Activated T-helper 1 cell treated with anti-CD3 and anti-CD28 coated beads, Interleukin-2, amount 50 U/mL, for 16 hours (primary cell): ENCODE data around the gene FOLR1.
"Not testable (repeated sequence)": the region's sequence is repeated elsewhere in the genome, so short reads cannot be mapped to it uniquely, and the experiment has no call there.

ENCODE experiments used
- DNase-seq, 2 donors: peaks; one replicate each; pipeline ENCODE4 v3.0.0-alpha.2; 2020; ENCODE audit warnings: low read depth in 1 of 2, low spot score in 1 of 2

Gene FOLR1

GRCh38 chr11:72191961-72192381, at the start of gene FOLR1:
FOLR1 (plus strand) TSS chr11:72192140; CDS start chr11:72192174, 34 bp downstream.
- no peak for DNase-seq

DNA sequence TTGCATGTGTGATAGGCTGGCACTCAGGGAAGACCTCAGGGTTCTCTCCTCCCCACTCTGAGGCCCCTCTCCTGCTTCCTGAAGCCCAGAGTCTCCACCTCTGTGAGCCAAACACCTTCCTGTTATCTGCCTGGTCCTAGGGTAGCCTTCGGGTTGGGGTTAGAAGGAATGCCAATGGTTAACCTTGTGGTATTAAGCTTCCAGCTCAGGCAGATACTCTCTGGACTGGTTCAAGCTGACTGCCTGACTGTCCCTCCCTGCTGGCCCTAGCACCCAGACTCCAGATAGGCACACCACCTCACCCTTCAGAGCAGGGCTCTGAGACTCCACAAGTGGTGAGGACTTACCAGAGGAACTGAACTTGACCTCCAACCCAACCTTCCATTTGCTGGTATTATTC, 49.4 kb upstream of the FOLR1 start:
- not testable (repeated sequence) for DNase-seq

GRCh38 chr11:72144807-72145565, 47.0 kb upstream of the FOLR1 start:
- DNase-seq, result no peak

DNA sequence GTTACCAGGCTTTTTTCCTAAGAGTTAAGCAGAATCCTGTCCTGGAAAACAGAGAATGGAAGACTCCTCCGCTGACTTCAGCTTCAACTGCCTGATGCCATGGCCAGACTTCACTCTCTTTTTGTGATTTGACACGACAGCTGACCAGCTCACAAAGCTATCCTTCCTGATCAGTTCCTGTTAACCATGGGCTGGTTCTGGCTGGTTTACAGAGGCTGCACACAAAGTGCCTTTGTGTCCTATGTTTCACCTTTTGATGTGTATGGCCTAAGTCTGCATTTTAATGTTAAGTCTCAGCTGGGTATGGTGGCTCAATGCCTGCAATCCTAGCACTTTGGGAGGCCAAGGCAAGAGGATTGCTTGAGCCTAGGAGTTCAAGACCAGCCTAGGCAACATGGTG, 45.3 kb upstream of the FOLR1 start:
- no peak for DNase-seq

- DNase-seq, result no peak
These were observed 41.1 kb upstream of the FOLR1 start for GRCh38 chr11:72150882-72151281.

DNA sequence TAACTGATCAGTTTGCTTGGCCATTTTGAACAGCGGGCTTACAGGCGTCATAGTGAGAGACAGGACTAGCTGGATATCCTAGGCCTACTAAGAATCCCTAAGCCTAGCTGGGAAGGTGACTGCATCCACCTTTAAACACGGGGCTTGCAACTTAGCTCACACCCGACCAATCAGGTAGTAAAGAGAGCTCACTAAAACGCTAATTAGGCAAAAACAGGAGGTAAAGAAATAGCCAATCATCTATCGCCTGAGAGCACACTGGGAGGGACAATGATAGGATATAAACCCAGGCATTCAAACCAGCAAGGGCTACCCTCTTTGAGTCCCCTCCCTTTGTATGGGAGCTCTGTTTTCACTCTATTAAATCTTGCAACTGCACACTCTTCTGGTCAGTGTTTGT, 38.1 kb upstream of the FOLR1 start:
- not testable (repeated sequence) for DNase-seq

DNA sequence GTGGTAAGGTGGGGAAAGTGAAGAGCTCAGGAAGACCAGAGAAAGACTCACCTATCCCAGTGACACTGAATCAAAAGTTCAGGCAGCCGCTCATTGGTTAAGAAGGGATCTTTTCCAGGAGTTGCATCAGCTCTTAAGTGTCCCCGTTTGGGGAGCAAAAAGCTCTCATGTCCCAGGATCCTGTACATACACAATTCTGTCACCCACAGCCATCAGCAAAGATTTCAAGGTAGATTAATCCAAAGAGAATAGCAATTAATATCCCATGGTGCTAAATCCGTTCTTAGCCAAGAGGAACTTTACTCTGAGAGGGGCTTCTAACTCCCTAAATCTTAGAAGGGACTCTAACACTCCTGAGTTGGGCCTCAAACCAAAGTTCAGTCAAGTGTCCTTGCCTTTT, 37.1 kb upstream of the FOLR1 start:
- DNase-seq, result no peak

GRCh38 chr11:72155751-72156150, 36.2 kb upstream of the FOLR1 start:
- DNase-seq, result no peak

GRCh38 chr11:72157131-72157530, 34.8 kb upstream of the FOLR1 start:
- DNase-seq, result no peak

- no peak for DNase-seq
These were observed 31.6 kb upstream of the FOLR1 start for GRCh38 chr11:72160319-72160718.

DNA sequence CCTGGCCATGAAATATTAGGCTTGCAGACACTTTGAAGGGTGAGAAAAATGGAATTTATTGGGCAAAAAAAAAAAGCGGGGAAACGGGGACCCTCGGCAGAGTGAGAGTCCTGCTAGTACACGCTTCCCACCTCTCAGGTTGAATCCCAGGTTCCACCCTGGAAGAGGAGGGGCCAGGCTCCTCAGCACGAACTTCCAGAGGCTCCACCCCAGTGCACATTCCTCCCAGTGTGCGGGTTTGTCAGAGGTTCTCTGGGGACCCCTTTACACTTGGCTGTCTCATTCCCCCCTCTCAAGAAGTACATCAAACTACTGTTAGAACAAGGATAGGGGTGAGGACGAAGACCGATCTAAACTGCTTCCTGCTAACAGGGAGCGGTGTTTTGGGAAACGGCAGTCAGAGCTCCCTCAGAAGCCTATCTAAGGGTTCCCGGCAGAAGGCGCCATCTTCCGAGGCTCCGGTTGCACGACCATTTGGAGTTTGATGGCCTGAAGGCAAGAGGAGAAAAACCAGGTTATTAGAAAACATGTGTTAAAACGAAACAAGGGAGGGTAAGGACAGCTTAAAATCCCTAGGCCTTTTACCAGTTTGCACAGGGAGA, 28.9 kb upstream of the FOLR1 start:
- no peak for DNase-seq

- DNase-seq, result not testable (repeated sequence)
These were observed 27.8 kb upstream of the FOLR1 start for GRCh38 chr11:72164187-72164586.

DNA sequence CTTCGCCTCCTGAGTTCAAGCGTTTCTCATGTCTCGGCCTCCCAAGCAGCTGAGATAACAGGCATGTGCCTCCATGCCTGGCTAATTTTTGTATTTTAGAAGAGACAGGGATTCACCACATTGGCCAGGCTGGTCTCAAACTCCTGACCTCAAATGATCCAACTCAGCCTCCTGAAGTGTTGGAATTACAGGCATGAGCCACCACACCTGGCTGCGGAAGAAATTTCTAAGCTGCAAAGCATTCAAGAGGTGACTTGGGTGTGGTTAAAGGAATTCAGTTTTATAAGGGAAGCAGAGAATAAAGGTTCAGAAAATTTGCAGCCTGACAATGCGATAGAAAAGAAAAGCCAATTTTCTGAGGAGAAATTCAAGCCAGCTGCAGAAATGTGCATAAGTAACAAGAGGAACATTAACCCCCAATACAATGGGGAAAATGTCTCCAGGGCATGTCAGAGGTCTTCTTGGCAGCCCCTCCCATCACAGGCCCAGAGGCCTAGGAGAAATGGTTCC, 22.8 kb upstream of the FOLR1 start:
- DNase-seq, result not testable (repeated sequence)

- not testable (repeated sequence) for DNase-seq
These were observed 22.2 kb upstream of the FOLR1 start for GRCh38 chr11:72169754-72170153.

- not testable (repeated sequence) for DNase-seq
These were observed 19.9 kb upstream of the FOLR1 start for GRCh38 chr11:72172043-72172442.

DNA sequence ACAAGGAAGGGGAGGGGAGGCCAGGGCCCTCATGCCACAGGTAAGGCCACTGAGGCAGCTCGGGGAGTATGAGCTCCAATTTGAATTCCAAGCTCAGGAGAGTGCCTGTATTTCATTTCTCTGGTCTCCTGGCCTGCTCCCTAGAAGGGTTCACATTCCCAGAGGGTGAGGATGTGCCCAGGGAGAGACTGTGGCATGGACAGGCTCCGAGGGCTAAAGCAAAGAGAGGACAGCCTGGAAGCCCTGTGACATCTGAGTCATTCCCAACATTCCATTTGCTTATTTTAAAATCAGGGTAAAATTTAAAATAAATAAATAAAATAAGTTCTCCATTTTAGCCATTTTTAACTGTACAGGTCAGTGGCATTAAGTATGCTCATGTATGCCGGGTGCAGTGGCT, 18.6 kb upstream of the FOLR1 start:
- DNase-seq, result no peak

GRCh38 chr11:72174302-72175070, 17.5 kb upstream of the FOLR1 start:
- DNase-seq, result no peak

DNA sequence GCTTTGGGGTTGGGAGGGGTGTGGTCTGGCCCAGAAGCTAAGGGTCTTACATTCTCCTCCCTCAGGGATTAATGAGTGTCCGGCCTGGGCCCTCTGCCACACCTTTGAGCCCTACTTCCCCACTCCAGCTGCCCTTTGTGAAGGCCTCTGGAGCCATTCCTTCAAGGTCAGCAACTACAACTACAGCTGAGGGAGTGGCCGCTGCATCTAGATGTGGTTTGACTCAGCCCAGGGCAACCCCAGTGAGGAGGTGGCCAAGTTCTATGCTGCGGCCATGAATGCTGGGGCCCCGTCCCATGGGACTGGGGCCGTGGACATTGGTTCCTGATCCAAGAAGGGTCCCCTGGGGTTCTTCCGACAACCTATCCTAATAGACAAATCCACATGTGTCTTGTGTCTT, 14.3 kb upstream of the FOLR1 start:
- no peak for DNase-seq

DNA sequence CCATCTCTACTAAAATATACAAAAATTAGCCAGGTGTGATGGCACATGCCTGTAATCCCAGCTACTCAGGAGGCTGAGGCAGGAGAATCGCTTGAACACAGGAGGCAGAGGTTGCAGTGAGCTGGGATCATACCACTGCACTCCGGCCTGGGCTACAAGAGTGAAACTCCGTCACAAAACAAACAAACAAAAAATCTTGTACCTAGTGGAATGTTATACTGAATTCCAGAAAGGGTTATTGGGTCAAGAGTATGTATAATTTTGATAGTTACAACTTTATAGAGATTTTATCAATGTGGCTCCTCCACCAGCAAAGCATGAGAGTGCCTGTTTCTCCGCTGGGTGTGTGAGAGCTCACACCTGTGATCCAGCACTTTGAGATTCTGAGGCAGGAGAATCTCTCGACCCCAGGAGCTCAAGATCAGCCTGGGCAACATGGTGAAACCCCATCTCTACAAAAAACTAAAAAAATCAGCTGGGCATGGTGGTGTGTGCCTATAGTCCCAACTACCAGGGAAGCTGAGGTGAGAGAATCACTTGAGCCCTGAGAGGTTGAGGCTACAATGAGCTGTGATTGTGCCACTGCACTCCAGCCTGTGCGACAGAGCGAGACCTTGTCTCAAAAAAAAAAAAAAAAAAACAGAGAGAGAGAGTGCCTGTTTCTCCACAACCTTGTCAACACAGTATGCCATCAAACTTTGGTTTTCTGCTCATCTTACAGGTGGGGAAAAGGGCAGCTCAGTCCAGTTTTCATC, 12.7 kb upstream of the FOLR1 start:
- DNase-seq, result no peak

- DNase-seq, result no peak
These were observed 12.0 kb upstream of the FOLR1 start for GRCh38 chr11:72179804-72180396.
